ENCODE results near the gene INSL3. TPM values are rescaled to one million over a fixed set of nuclear protein-coding genes. Genes with fewer than 3 reads are reported as not detected.

INSL3 gene
- total and polyA plus RNA-seq, 2 of the 13 experiments (the other 11 are each of a cell fraction or from before 2014, with no cell fraction given), result 0.30 TPM; not detected in 1

DNA sequence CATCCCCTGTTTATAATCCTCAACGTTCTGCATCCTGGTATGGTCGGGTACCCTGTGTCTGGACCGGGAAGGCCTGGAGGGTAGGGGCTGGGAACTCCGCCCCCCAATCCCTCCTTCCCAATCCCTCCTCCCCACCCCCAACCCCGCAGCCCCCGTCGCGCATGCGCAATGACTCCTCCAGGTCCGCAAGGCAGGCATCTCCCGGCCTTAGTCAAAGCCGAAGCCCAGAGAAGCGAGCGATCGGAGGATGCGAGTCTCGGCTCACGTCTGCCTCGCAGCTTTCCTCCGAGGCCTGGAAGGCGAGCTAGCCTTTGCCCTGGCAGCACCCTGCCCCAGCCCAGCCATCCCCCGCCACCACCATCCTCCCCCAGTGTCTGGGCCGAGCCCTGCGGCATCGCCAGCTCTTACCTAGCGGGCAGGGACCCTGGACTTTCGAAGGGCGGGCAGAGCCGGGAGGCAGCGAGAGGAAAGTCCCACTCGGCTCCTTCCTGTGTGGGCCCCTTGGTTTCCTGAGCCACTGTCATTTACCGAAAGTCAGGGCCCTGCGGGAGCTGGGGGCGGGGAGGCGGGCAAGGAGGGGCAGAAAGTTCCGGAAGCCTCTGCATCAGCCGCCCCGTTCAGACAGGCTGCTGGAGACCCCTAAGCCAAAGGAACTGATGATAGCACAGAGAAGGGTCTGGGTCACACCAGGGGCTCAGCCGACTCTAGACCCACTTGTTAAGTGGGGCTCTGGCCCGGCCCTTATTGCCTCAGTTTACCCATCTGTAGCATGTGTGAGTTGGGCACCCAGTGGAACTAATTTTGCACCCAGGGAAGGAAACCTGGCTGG, 26.4 kb upstream of the INSL3 start, which contains the start of gene JAK3 (continued):
- TF ChIP-seq, protein P1, sequence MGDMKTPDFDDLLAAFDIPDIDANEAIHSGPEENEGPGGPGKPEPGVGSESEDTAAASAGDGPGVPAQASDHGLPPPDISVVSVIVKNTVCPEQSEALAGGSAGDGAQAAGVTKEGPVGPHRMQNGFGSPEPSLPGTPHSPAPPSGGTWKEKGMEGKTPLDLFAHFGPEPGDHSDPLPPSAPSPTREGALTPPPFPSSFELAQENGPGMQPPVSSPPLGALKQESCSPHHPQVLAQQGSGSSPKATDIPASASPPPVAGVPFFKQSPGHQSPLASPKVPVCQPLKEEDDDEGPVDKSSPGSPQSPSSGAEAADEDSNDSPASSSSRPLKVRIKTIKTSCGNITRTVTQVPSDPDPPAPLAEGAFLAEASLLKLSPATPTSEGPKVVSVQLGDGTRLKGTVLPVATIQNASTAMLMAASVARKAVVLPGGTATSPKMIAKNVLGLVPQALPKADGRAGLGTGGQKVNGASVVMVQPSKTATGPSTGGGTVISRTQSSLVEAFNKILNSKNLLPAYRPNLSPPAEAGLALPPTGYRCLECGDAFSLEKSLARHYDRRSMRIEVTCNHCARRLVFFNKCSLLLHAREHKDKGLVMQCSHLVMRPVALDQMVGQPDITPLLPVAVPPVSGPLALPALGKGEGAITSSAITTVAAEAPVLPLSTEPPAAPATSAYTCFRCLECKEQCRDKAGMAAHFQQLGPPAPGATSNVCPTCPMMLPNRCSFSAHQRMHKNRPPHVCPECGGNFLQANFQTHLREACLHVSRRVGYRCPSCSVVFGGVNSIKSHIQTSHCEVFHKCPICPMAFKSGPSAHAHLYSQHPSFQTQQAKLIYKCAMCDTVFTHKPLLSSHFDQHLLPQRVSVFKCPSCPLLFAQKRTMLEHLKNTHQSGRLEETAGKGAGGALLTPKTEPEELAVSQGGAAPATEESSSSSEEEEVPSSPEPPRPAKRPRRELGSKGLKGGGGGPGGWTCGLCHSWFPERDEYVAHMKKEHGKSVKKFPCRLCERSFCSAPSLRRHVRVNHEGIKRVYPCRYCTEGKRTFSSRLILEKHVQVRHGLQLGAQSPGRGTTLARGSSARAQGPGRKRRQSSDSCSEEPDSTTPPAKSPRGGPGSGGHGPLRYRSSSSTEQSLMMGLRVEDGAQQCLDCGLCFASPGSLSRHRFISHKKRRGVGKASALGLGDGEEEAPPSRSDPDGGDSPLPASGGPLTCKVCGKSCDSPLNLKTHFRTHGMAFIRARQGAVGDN (CRISPR knock-in tag; IDR thresholded peaks at IDR 0.05), result peak; percentile 95
- TF ChIP-seq ZNF12 (CRISPR knock-in tag; IDR thresholded peaks at IDR 0.05) (no peak), FOXM1 (CRISPR knock-in tag; IDR thresholded peaks at IDR 0.05) (no peak), ZNF101 (CRISPR knock-in tag; IDR thresholded peaks at IDR 0.05; ENCODE audit: borderline replicate concordance, low read depth) (no peak), DPF2 (CRISPR knock-in tag; IDR thresholded peaks at IDR 0.05; ENCODE audit: borderline replicate concordance, low read depth) (no peak), CBX2 (IDR thresholded peaks at IDR 0.05; ENCODE audit: low read depth, low read length) (no peak), CBX2 (CRISPR knock-in tag; IDR thresholded peaks at IDR 0.05; ENCODE audit: low read depth) (0 out of 2 replicates have a peak, but pooled peaks have one; percentile 23), MXI1 (IDR thresholded peaks at IDR 0.05; ENCODE audit: borderline replicate concordance, low read depth, low read length) (0 out of 3 replicates have a peak, but pooled peaks have one; percentile 23), ZNF552 (CRISPR knock-in tag; IDR thresholded peaks at IDR 0.05; ENCODE audit: borderline replicate concordance) (no peak), CHD4 (IDR thresholded peaks at IDR 0.05; ENCODE audit: borderline replicate concordance, low read length) (no peak), GTF3A (CRISPR knock-in tag; conservative IDR thresholded peaks at IDR 0.05) (no peak), ZNF720 (CRISPR knock-in tag; IDR thresholded peaks at IDR 0.05) (no peak), TOE1 (CRISPR knock-in tag; IDR thresholded peaks at IDR 0.05) (no peak), GLI4 (CRISPR knock-in tag; IDR thresholded peaks at IDR 0.05; ENCODE audit: borderline replicate concordance) (no peak), ZNF383 (CRISPR knock-in tag; IDR thresholded peaks at IDR 0.05; ENCODE audit: borderline replicate concordance) (no peak), RARA (CRISPR knock-in tag; IDR thresholded peaks at IDR 0.05) (0 out of 2 replicates have a peak, but pooled peaks have one; percentile 21)
- TF ChIP-seq, protein P2, sequence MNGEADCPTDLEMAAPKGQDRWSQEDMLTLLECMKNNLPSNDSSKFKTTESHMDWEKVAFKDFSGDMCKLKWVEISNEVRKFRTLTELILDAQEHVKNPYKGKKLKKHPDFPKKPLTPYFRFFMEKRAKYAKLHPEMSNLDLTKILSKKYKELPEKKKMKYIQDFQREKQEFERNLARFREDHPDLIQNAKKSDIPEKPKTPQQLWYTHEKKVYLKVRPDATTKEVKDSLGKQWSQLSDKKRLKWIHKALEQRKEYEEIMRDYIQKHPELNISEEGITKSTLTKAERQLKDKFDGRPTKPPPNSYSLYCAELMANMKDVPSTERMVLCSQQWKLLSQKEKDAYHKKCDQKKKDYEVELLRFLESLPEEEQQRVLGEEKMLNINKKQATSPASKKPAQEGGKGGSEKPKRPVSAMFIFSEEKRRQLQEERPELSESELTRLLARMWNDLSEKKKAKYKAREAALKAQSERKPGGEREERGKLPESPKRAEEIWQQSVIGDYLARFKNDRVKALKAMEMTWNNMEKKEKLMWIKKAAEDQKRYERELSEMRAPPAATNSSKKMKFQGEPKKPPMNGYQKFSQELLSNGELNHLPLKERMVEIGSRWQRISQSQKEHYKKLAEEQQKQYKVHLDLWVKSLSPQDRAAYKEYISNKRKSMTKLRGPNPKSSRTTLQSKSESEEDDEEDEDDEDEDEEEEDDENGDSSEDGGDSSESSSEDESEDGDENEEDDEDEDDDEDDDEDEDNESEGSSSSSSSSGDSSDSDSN (CRISPR knock-in tag; IDR thresholded peaks at IDR 0.05), result peak; percentile 79
- TF ChIP-seq, protein P3, sequence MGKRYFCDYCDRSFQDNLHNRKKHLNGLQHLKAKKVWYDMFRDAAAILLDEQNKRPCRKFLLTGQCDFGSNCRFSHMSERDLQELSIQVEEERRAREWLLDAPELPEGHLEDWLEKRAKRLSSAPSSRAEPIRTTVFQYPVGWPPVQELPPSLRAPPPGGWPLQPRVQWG (CRISPR knock-in tag; IDR thresholded peaks at IDR 0.05; ENCODE audit: borderline replicate concordance, low read depth), result no peak
- TF ChIP-seq, protein P4, sequence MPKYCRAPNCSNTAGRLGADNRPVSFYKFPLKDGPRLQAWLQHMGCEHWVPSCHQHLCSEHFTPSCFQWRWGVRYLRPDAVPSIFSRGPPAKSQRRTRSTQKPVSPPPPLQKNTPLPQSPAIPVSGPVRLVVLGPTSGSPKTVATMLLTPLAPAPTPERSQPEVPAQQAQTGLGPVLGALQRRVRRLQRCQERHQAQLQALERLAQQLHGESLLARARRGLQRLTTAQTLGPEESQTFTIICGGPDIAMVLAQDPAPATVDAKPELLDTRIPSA (CRISPR knock-in tag; IDR thresholded peaks at IDR 0.05; ENCODE audit: borderline replicate concordance), result no peak
- TF ChIP-seq, protein P5, sequence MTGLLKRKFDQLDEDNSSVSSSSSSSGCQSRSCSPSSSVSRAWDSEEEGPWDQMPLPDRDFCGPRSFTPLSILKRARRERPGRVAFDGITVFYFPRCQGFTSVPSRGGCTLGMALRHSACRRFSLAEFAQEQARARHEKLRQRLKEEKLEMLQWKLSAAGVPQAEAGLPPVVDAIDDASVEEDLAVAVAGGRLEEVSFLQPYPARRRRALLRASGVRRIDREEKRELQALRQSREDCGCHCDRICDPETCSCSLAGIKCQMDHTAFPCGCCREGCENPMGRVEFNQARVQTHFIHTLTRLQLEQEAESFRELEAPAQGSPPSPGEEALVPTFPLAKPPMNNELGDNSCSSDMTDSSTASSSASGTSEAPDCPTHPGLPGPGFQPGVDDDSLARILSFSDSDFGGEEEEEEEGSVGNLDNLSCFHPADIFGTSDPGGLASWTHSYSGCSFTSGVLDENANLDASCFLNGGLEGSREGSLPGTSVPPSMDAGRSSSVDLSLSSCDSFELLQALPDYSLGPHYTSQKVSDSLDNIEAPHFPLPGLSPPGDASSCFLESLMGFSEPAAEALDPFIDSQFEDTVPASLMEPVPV (CRISPR knock-in tag; IDR thresholded peaks at IDR 0.05), result no peak
